Karpas-422 (cell line): Measurements from ENCODE around the gene SATL1. TPM values are rescaled to one million over a fixed set of nuclear protein-coding genes. Genes with fewer than 3 reads are reported as not detected.
"Not testable (repeated sequence)": the region's sequence is repeated elsewhere in the genome, so short reads cannot be mapped to it uniquely, and the experiment has no call there.

Experiments used
- DNase-seq: peaks from one replicate; pipeline ENCODE4 v3.0.0-alpha.2; 2015
- H2AFZ ChIP-seq: fragments of 200-600 bp; sonication (generic); 2 replicates; pipeline ENCODE4 v1.6.1; 2014; ENCODE audit warnings: antibody characterized with exemption, low read length, mixed read lengths
- H3K27ac ChIP-seq: fragments of 200-600 bp; sonication (generic); 2 replicates; pipeline ENCODE4 v1.5.1; 2014; ENCODE audit warnings: mild to moderate bottlenecking, low read length, moderate library complexity
- H3K27me3 ChIP-seq: fragments of 200-600 bp; sonication (generic); 2 replicates; pipeline ENCODE4 v1.6.1; 2014; ENCODE audit warnings: low read length, mixed read lengths
- H3K36me3 ChIP-seq: fragments of 200-600 bp; sonication (generic); 2 replicates; pipeline ENCODE4 v1.6.1; 2014; ENCODE audit warnings: low read length, mixed read lengths; ENCODE audit not compliant: insufficient read depth
- H3K4me1 ChIP-seq: fragments of 200-600 bp; sonication (generic); 2 replicates; pipeline ENCODE4 v1.6.1; 2014; ENCODE audit warnings: mild to moderate bottlenecking, low read length, mixed read lengths
- H3K4me2 ChIP-seq: fragments of 200-600 bp; sonication (generic); 2 replicates; pipeline ENCODE4 v1.6.1; 2014; ENCODE audit warnings: low read length, low read depth, mild to moderate bottlenecking; ENCODE audit not compliant: poor library complexity, severe bottlenecking
- H3K4me3 ChIP-seq: fragments of 200-600 bp; sonication (generic); 2 replicates; pipeline ENCODE4 v1.5.1; 2014; ENCODE audit warnings: mild to moderate bottlenecking, antibody characterized with exemption, low read length, mixed read lengths
- H3K79me2 ChIP-seq: fragments of 200-600 bp; sonication (generic); 2 replicates; pipeline ENCODE4 v1.6.1; 2014; ENCODE audit warnings: mild to moderate bottlenecking, low read length, mixed read lengths
- H3K9ac ChIP-seq: fragments of 200-600 bp; sonication (generic); 2 replicates; pipeline ENCODE4 v1.6.0; 2014; ENCODE audit warnings: low read length
- H3K9me2 ChIP-seq: fragments of 200-600 bp; sonication (generic), shearing (Covaris generic); replicated peaks from 2 replicates; pipeline ENCODE4 v1.6.0; 2014; ENCODE audit warnings: mild to moderate bottlenecking, low read length, moderate library complexity; ENCODE audit not compliant: insufficient read depth
- H3K9me3 ChIP-seq: fragments of 300-700, 200-600 bp; sonication (generic); 2 replicates; pipeline ENCODE4 v1.6.1; 2014; ENCODE audit warnings: low read length, mixed read lengths
- H4K20me1 ChIP-seq: fragments of 200-600 bp; sonication (generic); 2 replicates; pipeline ENCODE4 v1.6.1; 2014; ENCODE audit warnings: mild to moderate bottlenecking, antibody characterized with exemption, low read length, low read depth; ENCODE audit not compliant: insufficient read depth
- total RNA-seq: library from RNA; depleted of rRNA; stranded (reverse); fragments of >200 nt; shearing (Covaris generic); gene quantifications from 2 replicates; pipeline ENCODE4 v1.2.3, GENCODE V29; 2014; ENCODE audit warnings: low replicate concordance; rRNA removed

The SATL1 gene, protein sequence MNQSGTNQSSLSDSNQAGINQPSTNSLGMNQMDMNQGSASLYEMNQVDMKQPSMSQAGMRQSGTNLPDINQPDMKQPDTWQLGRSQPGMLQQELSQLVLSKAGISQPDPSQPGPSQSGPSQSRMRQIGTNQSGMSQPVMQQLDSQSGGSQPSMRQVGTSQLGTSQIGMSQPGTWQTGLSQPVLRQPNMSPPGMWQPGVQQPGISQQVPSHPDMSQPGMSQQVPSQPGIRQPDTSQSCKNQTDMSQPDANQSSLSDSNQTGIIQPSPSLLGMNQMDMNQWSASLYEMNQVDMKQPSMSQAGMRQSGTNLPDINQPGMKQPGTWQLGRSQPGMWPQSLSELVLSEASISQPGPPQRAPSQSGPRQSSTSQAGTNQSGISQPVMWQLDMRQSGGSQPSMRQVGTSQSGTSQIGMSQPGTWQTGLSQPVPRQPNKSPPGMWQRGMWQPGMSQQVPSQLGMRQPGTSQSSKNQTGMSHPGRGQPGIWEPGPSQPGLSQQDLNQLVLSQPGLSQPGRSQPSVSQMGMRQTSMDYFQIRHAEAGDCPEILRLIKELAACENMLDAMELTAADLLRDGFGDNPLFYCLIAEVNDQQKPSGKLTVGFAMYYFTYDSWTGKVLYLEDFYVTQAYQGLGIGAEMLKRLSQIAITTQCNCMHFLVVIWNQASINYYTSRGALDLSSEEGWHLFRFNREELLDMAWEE
- 0.52 and 0.79 TPM in 2 replicates for total RNA-seq

DNA sequence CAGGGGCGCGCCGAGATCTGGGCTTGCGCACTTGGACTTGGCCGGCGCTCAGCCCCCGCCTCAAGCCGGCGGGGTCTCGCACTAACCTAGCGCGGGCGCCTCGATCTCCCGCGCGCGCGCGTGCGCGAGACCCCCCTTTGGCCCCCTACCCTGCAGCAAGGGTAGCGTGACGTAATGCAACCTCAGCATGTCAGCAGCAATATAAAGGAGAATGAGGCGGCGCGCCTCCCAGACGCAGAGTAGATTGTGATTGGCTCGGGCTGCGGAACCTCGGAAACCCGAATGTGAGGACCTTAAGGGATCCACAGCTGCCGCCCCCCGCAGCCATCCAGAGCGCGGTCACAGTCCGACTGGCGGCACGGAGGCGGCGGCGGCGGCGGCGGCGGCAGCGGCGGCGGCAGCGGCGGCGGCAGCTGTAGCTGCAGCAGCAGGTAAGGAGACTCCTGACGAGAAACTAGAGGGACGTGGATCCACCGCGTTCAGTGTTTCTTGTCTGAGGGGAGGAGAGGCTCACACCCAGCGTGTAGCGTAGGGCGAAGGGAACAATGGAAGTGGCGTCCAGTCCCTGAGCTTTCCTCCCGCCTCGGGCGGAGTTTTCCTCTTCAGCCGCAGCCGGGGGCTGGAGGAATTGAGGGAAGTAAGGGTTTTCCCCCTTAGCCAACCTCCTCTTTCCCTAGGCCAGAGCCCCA lies at the start of gene SATL1, which contains the start of gene ZNF711:
Gene SATL1 (minus strand): TSS at position 19 of the 689 bp plus-strand sequence. CDS start 134,811 bp downstream, outside the sequence.
Gene ZNF711 (plus strand): TSS at position 231 of the 689 bp plus-strand sequence. CDS start 3,582 bp downstream, outside the sequence.
- Histone ChIP-seq H3K9me3 (no peaks in the 10 kb centered on the region; the same call in 1 of the 2 replicates), H3K9me2 (no peaks in the 10 kb centered on the region), H3K4me3 (peak within 1 kb of the TSS; percentile 72), H3K27ac (no peak within 1 kb of the TSS), H3K36me3 (peaks cover 21% of the 10 kb centered on the region; the same call in 1 of the 2 replicates), H4K20me1 (no peaks in the 10 kb centered on the region), H3K9ac (peak within 1 kb of the TSS; percentile 75), H2AFZ (peak within 1 kb of the TSS; percentile 96), H3K79me2 (peaks cover 33% of the 10 kb centered on the region), H3K27me3 (no peaks in the 10 kb centered on the region), H3K4me1 (peaks cover 14% of the 10 kb centered on the region), H3K4me2 (peak within 1 kb of the TSS; percentile 61)
- DNase-seq, result peak; percentile 84

DNA sequence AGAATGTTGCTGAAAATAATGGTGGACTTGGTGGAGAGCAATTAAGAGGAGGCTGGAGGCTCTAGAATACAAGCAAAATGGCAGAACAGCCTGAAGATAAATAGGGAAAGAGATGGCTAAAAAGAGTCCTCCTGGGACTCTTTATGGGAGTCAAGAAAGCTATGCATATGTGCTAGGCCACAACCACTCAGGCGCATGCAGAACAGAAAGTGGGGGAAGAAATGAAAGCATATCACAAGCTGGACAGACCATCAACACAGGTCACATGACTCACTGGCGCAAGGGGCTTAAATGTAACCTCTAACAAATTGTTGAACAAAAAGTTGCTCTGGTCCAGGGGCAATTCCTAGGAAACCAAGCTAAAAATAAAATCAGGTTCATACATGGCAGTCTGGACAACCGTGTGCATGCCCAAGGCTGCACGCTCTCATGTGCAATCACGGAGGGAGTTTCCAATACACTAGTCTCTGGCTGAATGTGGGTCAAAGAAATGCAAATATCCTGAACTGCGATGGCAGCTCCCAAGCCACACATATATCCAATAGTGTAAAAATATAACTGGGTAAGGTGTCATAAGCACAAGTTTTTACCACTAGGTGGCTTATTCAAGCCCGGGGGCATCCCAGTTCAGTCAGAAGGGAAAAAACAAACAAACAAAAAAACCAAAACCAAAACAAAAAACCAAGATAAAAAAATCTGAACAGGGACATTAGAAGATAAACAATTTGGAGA lies 45.6 kb upstream of the SATL1 start:
- no peak overlapping the region for H3K9ac ChIP-seq

DNA sequence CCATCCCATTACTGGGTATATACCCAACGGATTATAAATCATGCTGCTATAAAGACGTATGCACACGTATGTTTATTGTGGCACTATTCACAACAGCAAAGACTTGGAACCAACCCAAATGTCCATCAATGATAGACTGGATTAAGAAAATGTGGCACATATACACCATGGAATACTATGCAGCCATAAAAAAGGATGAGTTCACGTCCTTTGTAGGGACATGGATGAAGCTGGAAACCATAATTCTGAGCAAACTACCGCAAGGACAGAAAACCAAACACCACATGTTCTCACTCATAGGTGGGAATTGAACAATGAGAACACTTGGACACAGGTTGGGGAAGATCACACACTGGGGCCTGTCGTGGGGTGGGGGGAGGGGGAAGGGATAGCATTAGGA lies 41.7 kb upstream of the SATL1 start:
- H2AFZ ChIP-seq, H3K4me2 ChIP-seq, H3K36me3 ChIP-seq, H3K4me3 ChIP-seq, H4K20me1 ChIP-seq, DNase-seq, H3K9ac ChIP-seq, H3K27me3 ChIP-seq, H3K27ac ChIP-seq, H3K4me1 ChIP-seq, H3K9me2 ChIP-seq, H3K79me2 ChIP-seq: not testable (repeated sequence)
- peaks cover 11% of the 10 kb centered on the region for H3K9me3 ChIP-seq

More for the DNA sequence above, 45.6 kb upstream of the SATL1 start:
- H3K9me2 ChIP-seq, result no peaks in the 10 kb centered on the region
- no peak overlapping the region for H2AFZ ChIP-seq
- no peak for DNase-seq
- H3K36me3 ChIP-seq, result no peaks in the 10 kb centered on the region
- H3K79me2 ChIP-seq, result no peaks in the 10 kb centered on the region
- H3K9me3 ChIP-seq, result peaks cover 17% of the 10 kb centered on the region
- no peak overlapping the region for H3K4me2 ChIP-seq
- H3K27ac ChIP-seq, result no peak overlapping the region
- H3K4me3 ChIP-seq, result no peak overlapping the region
- H4K20me1 ChIP-seq, result no peaks in the 10 kb centered on the region
- no peaks in the 10 kb centered on the region for H3K4me1 ChIP-seq
- no peaks in the 10 kb centered on the region for H3K27me3 ChIP-seq

DNA sequence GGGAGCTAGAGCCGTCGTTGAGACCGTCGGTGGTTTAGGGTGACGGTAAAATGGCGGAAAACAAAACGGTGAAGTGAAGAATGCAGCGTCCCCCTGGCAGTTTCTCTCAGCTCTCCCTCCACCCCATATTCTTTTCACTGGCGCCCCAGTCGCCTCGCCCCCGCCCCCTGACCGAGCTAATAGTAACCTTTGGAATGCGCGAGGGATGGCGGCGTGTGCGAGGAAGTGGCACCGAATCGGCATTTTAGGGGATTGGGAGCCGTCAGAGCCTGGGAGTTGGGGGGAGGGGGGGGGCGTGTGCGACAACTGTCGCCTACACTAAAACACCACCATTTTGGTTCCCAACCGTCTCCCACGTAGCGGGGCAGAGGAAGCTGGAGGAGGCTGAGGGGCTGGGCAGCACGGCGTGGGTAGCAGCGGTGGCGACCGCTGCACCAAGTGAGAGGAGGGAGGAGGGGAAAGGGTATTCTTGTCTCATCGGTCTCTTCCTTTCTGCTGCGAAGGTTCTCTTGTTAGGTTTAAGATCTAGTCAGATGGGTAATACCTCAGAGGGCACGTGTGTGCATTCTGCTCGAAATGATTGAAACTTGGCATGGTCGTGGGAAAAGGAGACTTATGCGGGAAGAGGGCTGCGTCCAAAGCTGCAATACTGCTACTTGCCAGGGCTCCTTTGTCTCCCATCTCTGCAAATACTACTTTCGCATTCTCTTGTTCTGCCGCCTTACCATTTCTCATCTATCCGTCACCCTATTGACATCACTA lies 1.1 kb upstream of the SATL1 start:
- H3K27ac ChIP-seq, result no peak overlapping the region
- peak overlapping the region; percentile 75 for H3K9ac ChIP-seq
- H3K4me3 ChIP-seq, result peak overlapping the region; percentile 72
- H3K79me2 ChIP-seq, result peaks cover 40% of the 10 kb centered on the region
- peaks cover 14% of the 10 kb centered on the region for H3K4me1 ChIP-seq
- no peaks in the 10 kb centered on the region for H4K20me1 ChIP-seq
- peak; percentile 73 for DNase-seq
- H3K4me2 ChIP-seq, result peak overlapping the region; percentile 61
- H2AFZ ChIP-seq, result peak overlapping the region; percentile 96; the same call in 1 of the 2 replicates
- H3K9me3 ChIP-seq, result no peaks in the 10 kb centered on the region; the same call in 1 of the 2 replicates
- no peaks in the 10 kb centered on the region for H3K9me2 ChIP-seq
- H3K27me3 ChIP-seq, result no peaks in the 10 kb centered on the region
- H3K36me3 ChIP-seq, result peaks cover 23% of the 10 kb centered on the region

DNA sequence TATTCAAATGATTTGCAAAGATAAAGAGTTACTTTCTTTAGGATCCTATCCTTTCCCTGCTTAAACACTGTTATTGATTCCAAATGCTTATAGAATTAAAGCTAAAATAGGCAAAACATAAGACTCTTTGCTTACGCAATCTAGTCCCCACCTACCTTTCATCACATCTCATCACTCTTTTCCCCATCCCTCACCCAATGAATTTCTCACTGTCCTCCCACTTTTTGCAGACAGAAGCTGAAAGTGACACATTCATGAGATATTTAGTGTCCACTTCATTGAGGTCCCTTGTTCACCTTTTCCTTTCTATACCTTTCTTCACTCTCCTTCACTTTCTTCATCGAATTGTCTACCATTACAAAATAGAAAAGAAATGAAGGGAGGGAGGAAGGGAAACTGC lies 424 bp downstream of the SATL1 start:
- Histone ChIP-seq H3K9ac (peak overlapping the region; percentile 75), H3K36me3 (peaks cover 15% of the 10 kb centered on the region; the same call in 1 of the 2 replicates), H2AFZ (peak overlapping the region; percentile 96), H3K9me2 (no peaks in the 10 kb centered on the region), H3K27me3 (no peaks in the 10 kb centered on the region), H3K79me2 (peaks cover 27% of the 10 kb centered on the region), H3K9me3 (no peaks in the 10 kb centered on the region; the same call in 1 of the 2 replicates), H3K4me3 (peak overlapping the region; percentile 72), H3K27ac (no peak overlapping the region), H4K20me1 (no peaks in the 10 kb centered on the region), H3K4me1 (peaks cover 14% of the 10 kb centered on the region), H3K4me2 (peak overlapping the region; percentile 61)
- DNase-seq, result no peak

DNA sequence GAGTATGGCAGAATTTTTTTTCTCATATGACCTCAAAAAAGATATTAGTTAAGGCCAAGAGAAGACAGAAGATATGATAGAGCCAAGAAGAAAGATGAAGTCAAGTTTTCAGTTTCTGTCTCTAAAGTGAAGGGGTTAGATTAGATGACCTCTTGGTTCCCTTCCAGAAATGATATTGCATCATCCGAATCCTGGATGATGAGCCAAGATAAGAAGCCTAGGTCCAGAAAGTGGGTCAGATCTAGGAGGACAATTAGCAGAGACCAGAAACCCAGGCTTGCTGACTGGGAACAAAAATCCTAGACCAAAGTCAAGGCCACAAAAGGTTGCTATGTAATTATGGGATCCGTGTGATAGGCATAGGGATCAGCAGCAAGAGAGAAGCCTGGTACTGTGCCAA lies 20.2 kb downstream of the SATL1 start:
- no peaks in the 10 kb centered on the region for H3K36me3 ChIP-seq
- H3K4me2 ChIP-seq, result no peak overlapping the region
- no peak for DNase-seq
- H2AFZ ChIP-seq, result no peak overlapping the region
- no peaks in the 10 kb centered on the region for H4K20me1 ChIP-seq
- no peaks in the 10 kb centered on the region for H3K4me1 ChIP-seq
- H3K79me2 ChIP-seq, result no peaks in the 10 kb centered on the region
- H3K9me3 ChIP-seq, result no peaks in the 10 kb centered on the region
- no peaks in the 10 kb centered on the region for H3K27me3 ChIP-seq
- no peak overlapping the region for H3K9ac ChIP-seq
- H3K27ac ChIP-seq, result no peak overlapping the region
- H3K9me2 ChIP-seq, result no peaks in the 10 kb centered on the region
- no peak overlapping the region for H3K4me3 ChIP-seq

DNA sequence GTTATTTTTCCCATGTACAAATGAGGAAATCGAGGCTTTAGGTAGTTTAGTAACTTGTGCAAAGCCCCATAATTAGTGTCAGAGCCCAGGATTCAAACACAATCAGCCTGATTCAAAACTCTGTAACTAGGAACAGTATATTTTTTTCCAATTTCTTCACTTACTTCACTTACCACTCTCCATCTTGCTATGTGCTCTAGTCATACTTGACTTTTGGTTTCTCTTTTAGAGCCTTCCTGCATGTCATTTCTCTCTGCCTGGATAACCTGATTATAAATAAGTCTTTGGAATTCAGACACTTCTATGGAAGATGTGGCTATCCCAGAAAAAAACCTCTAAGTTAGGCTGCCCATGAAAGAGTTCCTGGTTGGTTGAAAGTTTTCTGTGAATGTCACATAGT lies 22.2 kb downstream of the SATL1 start:
- Histone ChIP-seq H3K79me2 (no peaks in the 10 kb centered on the region), H3K4me1 (no peaks in the 10 kb centered on the region), H3K9me3 (no peaks in the 10 kb centered on the region), H3K4me2 (no peak overlapping the region), H3K9ac (no peak overlapping the region), H3K27ac (no peak overlapping the region), H3K4me3 (no peak overlapping the region), H3K9me2 (no peaks in the 10 kb centered on the region), H3K36me3 (no peaks in the 10 kb centered on the region), H4K20me1 (no peaks in the 10 kb centered on the region), H2AFZ (no peak overlapping the region), H3K27me3 (no peaks in the 10 kb centered on the region)
- no peak for DNase-seq
